Glomerular endothelial cell (primary cell): ENCODE measurements around the gene GATA2. TPM values are rescaled to one million over a fixed set of nuclear protein-coding genes. Genes with fewer than 3 reads are reported as not detected.

Source experiments
- DNase-seq: peaks from one replicate; pipeline ENCODE4 v3.0.0-alpha.2; 2011; ENCODE audit warnings: low read depth, low spot score; ENCODE audit errors: extremely low read depth
- total RNA-seq: library from RNA; depleted of rRNA; stranded (reverse); fragments of >200 nt; gene quantifications from 2 replicates; pipeline ENCODE4 v1.2.3, GENCODE V29; 2015

GATA2 gene
- total RNA-seq, 1 donor from 2014 or later = 46.6 TPM

GRCh38 chr3:128488991-128489673, 3.9 kb downstream of the GATA2 start:
- no peak for DNase-seq

- DNase-seq = no peak
Measured at GRCh38 chr3:128488636-128488990, 4.4 kb downstream of the GATA2 start.

GRCh38 chr3:128487813-128488635, 5.0 kb downstream of the GATA2 start:
- no peak for DNase-seq

- DNase-seq = no peak
Measured at GRCh38 chr3:128487538-128487812, 5.5 kb downstream of the GATA2 start.

GRCh38 chr3:128486681-128487537, 6.1 kb downstream of the GATA2 start:
- no peak for DNase-seq

- no peak for DNase-seq
Measured at GRCh38 chr3:128486205-128486628, 6.8 kb downstream of the GATA2 start.

- DNase-seq = no peak
Measured at GRCh38 chr3:128485282-128486204, 7.5 kb downstream of the GATA2 start.

- DNase-seq = no peak
Measured at GRCh38 chr3:128484404-128485281, 8.4 kb downstream of the GATA2 start.

GRCh38 chr3:128483657-128484403, 9.2 kb downstream of the GATA2 start:
- DNase-seq = no peak

GRCh38 chr3:128482666-128483656, 10.0 kb downstream of the GATA2 start:
- peak; percentile 100 for DNase-seq

GRCh38 chr3:128482175-128482574, 10.8 kb downstream of the GATA2 start:
- DNase-seq = no peak

GRCh38 chr3:128481438-128481942, 11.5 kb downstream of the GATA2 start:
- no peak for DNase-seq

GRCh38 chr3:128480717-128481437, 12.1 kb downstream of the GATA2 start:
- DNase-seq = no peak

GRCh38 chr3:128480278-128480677, 12.7 kb downstream of the GATA2 start:
- no peak for DNase-seq

GRCh38 chr3:128479558-128480086, 13.4 kb downstream of the GATA2 start:
- DNase-seq = no peak
